Calu3 (cell line): Measurements from ENCODE around the gene NELL1. TPM values are rescaled to one million over a fixed set of nuclear protein-coding genes. Genes with fewer than 3 reads are reported as not detected.

ENCODE experiments used
- BruUV-seq: library from RNA; stranded (reverse); fragments of 400-500 nt; replicated peaks from 2 replicates; lab custom pipeline; 2021; lab: Mats Ljungman, UMichigan
- CTCF ChIA-PET: fragments of 300-600 bp; sonication (Branson Sonifier 250); formaldehyde crosslinking; loops from one replicate; lab custom pipeline; 2022; ENCODE audit warnings: antibody characterized with exemption; lab: Charles Lee
- DNase-seq: peaks from one replicate; pipeline ENCODE4 v3.0.0; 2022
- H3K27ac Mint-ChIP-seq: one replicate; pipeline ENCODE4 v1.8.0; 2022; ENCODE audit warnings: mixed read lengths; ENCODE audit not compliant: unreplicated experiment
- H3K27me3 Mint-ChIP-seq: one replicate; pipeline ENCODE4 v1.8.0; 2022; ENCODE audit warnings: mixed read lengths; ENCODE audit not compliant: unreplicated experiment
- H3K36me3 Mint-ChIP-seq: one replicate; pipeline ENCODE4 v1.8.0; 2022; ENCODE audit warnings: mild to moderate bottlenecking, moderate library complexity, mixed read lengths; ENCODE audit not compliant: insufficient read depth, unreplicated experiment
- H3K4me1 Mint-ChIP-seq: one replicate; pipeline ENCODE4 v1.8.0; 2022; ENCODE audit warnings: mild to moderate bottlenecking, low read depth, mixed read lengths; ENCODE audit not compliant: unreplicated experiment
- H3K4me3 Mint-ChIP-seq: one replicate; pipeline ENCODE4 v1.8.0; 2022; ENCODE audit warnings: mild to moderate bottlenecking, low read depth, moderate library complexity, mixed read lengths; ENCODE audit not compliant: unreplicated experiment
- H3K9me3 Mint-ChIP-seq: one replicate; pipeline ENCODE4 v1.8.0; 2022; ENCODE audit warnings: low read depth, mixed read lengths; ENCODE audit not compliant: unreplicated experiment
- intact Hi-C: fragments of 100-400 bp; cut with micrococcal nuclease; formaldehyde crosslinking; loops from one replicate; pipeline ENCODE4 v1.10.0; 2022; ENCODE audit not compliant: unreplicated experiment
- total RNA-seq: library from RNA; stranded (reverse); gene quantifications from 2 replicates; pipeline ENCODE4 v1.2.3, GENCODE V29; 2022
- TF ChIP-seq, protein P1 (sequence below): fragments of 200-600 bp; IDR thresholded peaks from one replicate; pipeline ENCODE4 v1.8.0; 2022; ENCODE audit warnings: antibody characterized with exemption; ENCODE audit not compliant: unreplicated experiment

NELL1 gene
- total RNA-seq, 1 experiment from 2014 or later, result not detected

DNA sequence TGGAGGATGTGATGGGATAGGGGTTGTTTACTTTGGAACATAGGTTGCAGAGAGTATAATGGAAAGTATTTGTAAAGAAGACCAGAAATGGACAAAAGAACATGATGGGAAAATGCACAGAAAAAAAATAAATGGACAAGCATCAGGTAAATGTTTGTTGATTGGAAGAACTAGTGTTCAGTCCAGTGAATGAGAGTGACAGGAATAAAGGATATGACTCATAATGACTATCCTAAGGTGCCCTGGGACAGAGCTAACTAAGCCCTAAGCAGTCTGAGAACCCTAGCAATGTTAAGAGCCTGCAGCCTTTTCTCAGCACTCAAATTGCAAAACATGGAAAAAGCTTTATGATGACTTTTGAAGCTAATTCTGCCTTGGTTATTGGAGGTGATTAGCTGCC is 790.7 kb downstream of the NELL1 start:
- Mint-ChIP-seq H3K27ac (no peak overlapping the region), H3K4me3 (no peak overlapping the region), H3K4me1 (peaks cover 7% of the 10 kb centered on the region), H3K36me3 (no peaks in the 10 kb centered on the region), H3K9me3 (no peaks in the 10 kb centered on the region), H3K27me3 (no peaks in the 10 kb centered on the region)
- no peak for DNase-seq
- no TSS peak for BruUV-seq
- CTCF ChIA-PET, result interaction anchor here (0.5 kb wide), 1 partner anchor 621 kb away, joined by 4 read pairs; no protein-coding TSS in a partner anchor
- intact Hi-C loops, result no loop called here
- TF ChIP-seq, protein P1, sequence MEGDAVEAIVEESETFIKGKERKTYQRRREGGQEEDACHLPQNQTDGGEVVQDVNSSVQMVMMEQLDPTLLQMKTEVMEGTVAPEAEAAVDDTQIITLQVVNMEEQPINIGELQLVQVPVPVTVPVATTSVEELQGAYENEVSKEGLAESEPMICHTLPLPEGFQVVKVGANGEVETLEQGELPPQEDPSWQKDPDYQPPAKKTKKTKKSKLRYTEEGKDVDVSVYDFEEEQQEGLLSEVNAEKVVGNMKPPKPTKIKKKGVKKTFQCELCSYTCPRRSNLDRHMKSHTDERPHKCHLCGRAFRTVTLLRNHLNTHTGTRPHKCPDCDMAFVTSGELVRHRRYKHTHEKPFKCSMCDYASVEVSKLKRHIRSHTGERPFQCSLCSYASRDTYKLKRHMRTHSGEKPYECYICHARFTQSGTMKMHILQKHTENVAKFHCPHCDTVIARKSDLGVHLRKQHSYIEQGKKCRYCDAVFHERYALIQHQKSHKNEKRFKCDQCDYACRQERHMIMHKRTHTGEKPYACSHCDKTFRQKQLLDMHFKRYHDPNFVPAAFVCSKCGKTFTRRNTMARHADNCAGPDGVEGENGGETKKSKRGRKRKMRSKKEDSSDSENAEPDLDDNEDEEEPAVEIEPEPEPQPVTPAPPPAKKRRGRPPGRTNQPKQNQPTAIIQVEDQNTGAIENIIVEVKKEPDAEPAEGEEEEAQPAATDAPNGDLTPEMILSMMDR, result no peak

DNA sequence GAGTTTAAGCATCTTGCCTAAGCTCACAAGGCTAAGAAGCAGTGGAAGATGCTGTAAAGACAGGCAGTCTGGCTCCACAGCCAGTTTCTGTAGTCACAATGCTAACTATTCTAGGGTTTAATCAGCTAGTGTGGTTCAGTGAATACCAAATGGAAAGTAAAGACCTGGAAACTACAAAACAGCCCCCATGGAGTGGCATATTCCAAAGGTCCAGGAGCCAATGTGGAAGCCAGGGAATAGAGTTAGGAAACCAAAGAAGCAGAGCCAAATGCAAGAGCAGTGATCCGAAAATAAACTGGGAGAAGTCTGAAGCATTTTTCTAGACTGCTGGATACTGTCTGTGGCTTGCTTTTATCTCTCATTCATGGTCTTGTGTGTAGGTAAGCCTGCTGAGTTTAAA is 792.3 kb downstream of the NELL1 start:
- CTCF ChIA-PET, result no interaction called here
- DNase-seq, result no peak
- no peak overlapping the region for H3K27ac Mint-ChIP-seq
- TF ChIP-seq, protein P1, result no peak
- H3K27me3 Mint-ChIP-seq, result no peaks in the 10 kb centered on the region
- H3K9me3 Mint-ChIP-seq, result no peaks in the 10 kb centered on the region
- no TSS peak for BruUV-seq
- no peaks in the 10 kb centered on the region for H3K36me3 Mint-ChIP-seq
- intact Hi-C loops, result no loop called here
- peaks cover 14% of the 10 kb centered on the region for H3K4me1 Mint-ChIP-seq
- no peak overlapping the region for H3K4me3 Mint-ChIP-seq

DNA sequence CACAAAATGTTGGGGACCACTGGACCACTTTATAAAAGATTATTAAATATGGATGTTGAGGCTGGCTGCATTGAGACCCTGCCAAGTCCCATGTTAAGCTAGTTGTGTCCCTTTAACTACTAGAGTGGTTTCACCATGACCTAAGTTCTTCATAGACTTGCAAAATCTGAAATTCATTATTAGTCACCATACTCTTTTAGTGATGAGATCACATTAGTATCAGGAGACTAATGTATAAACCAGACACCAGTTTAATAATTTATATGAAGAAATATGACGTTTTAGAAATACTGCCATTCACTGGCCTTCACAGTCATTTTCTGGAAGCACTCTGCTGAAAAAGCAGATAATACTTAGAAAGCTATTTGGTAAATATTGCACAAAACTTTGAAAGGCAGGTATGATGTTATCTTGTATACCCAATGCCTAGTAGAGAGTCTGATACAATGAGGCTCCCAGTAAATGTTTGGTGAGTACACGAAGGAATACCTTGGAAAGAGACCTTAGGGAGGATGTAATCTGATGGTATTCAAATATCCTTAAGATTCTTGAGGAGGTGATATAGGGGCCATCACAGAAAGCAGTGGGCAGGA is 795.3 kb downstream of the NELL1 start:
- TF ChIP-seq, protein P1, result no peak
- BruUV-seq, result no TSS peak
- peaks cover 14% of the 10 kb centered on the region for H3K4me1 Mint-ChIP-seq

DNA sequence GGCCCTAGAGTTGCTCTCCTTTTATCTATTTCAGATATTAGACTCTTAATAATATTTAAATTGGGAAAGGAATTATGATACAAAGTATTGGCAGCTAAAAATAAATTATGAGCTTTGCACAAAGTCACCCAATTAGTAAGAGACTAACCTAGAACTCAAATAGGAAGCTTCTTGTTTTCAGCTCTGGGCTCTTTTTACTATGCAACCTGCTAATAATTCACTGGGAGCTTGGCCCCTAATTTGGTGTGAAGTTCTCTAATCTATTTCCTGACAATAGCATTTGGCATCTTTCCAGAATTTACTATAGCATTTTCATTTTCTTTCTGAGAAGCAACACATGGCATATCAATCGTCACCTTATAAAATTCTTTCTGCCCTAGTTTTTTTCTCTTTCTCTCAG is 795.8 kb downstream of the NELL1 start:
- Mint-ChIP-seq H3K36me3 (no peaks in the 10 kb centered on the region), H3K27ac (peak overlapping the region; percentile 89), H3K27me3 (no peaks in the 10 kb centered on the region), H3K4me3 (peak overlapping the region; percentile 52), H3K4me1 (peaks cover 14% of the 10 kb centered on the region), H3K9me3 (no peaks in the 10 kb centered on the region)
- TF ChIP-seq, protein P1, result no peak
- no peak for DNase-seq
- intact Hi-C loops, result no loop called here
- BruUV-seq, result no TSS peak
- CTCF ChIA-PET, result no interaction called here

More for the DNA sequence above, 795.3 kb downstream of the NELL1 start:
- CTCF ChIA-PET, result no interaction called here
- H3K4me3 Mint-ChIP-seq, result peak overlapping the region; percentile 52
- H3K36me3 Mint-ChIP-seq, result no peaks in the 10 kb centered on the region
- no peaks in the 10 kb centered on the region for H3K27me3 Mint-ChIP-seq
- H3K9me3 Mint-ChIP-seq, result no peaks in the 10 kb centered on the region
- peak overlapping the region; percentile 89 for H3K27ac Mint-ChIP-seq
- intact Hi-C loops, result no loop called here
- no peak for DNase-seq
